ENCODE data around the gene MYD88. TPM values are rescaled to one million over a fixed set of nuclear protein-coding genes. Genes with fewer than 3 reads are reported as not detected.

The MYD88 gene
- total RNA-seq, 1 donor from 2014 or later: 99.7 TPM

DNA sequence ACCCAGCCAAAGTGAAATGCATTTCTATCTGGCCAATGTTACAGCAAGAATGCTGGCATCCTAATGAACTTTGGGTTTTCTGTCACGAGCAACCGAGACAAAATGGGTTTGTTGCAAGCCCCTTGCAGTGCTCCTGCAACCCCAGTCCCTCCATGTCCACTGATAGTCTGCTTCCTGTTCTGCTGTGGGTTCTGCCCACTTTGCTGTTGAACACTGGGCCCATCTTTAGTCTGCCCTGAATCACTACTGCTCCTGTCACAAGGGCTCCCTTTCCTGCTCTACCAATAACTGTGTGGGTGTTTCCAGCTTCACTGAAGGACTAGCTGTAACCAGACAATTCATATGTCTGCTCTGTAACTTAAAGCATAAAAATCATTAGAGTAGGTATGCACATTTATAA, 14.1 kb downstream of the MYD88 start:
- Histone ChIP-seq H3K4me1 (peaks cover 37% of the 10 kb centered on the region), H3K27me3 (ENCODE audit: low read depth) (no peaks in the 10 kb centered on the region), H3K4me3 (no peak overlapping the region), H3K9me3 (no peaks in the 10 kb centered on the region), H3K27ac (peak overlapping the region; percentile 32), H3K36me3 (no peaks in the 10 kb centered on the region)
- DNase-seq (no peak), ATAC-seq (peak; percentile 28 to 54)
- TF ChIP-seq, protein P1, sequence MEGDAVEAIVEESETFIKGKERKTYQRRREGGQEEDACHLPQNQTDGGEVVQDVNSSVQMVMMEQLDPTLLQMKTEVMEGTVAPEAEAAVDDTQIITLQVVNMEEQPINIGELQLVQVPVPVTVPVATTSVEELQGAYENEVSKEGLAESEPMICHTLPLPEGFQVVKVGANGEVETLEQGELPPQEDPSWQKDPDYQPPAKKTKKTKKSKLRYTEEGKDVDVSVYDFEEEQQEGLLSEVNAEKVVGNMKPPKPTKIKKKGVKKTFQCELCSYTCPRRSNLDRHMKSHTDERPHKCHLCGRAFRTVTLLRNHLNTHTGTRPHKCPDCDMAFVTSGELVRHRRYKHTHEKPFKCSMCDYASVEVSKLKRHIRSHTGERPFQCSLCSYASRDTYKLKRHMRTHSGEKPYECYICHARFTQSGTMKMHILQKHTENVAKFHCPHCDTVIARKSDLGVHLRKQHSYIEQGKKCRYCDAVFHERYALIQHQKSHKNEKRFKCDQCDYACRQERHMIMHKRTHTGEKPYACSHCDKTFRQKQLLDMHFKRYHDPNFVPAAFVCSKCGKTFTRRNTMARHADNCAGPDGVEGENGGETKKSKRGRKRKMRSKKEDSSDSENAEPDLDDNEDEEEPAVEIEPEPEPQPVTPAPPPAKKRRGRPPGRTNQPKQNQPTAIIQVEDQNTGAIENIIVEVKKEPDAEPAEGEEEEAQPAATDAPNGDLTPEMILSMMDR (IDR thresholded peaks at IDR 0.05): no peak
- intact Hi-C loops (cut with DNase I): no loop called here

DNA sequence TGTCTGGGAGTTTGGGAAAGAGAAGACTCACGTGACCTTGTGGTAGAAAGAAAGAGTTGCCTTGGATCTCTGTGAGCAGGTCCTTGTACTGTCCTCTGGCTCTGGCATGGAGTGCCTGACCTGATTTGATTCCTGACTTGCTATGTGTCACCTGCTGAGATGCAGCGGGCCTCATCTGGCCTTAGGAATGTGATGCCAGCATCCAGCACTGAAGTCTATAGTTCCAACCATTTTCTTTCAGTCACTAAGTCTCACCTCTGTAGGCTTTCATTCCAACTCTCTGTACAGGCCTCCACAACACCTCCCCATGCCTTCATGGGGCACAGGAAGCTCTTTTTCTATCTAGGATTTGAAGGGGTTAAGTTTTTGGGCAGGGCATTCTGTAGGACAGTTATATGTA, 14.8 kb downstream of the MYD88 start:
- peaks cover 37% of the 10 kb centered on the region for H3K4me1 ChIP-seq
- TF ChIP-seq, protein P1 (IDR thresholded peaks at IDR 0.05): no peak
- DNase-seq: no peak
- H3K9me3 ChIP-seq: no peaks in the 10 kb centered on the region
- H3K4me3 ChIP-seq: no peak overlapping the region
- H3K36me3 ChIP-seq: no peaks in the 10 kb centered on the region
- no peak for ATAC-seq
- H3K27ac ChIP-seq: peak overlapping the region; percentile 32
- no peaks in the 10 kb centered on the region for H3K27me3 ChIP-seq (ENCODE audit: low read depth)
- intact Hi-C loops (cut with DNase I): no loop called here

DNA sequence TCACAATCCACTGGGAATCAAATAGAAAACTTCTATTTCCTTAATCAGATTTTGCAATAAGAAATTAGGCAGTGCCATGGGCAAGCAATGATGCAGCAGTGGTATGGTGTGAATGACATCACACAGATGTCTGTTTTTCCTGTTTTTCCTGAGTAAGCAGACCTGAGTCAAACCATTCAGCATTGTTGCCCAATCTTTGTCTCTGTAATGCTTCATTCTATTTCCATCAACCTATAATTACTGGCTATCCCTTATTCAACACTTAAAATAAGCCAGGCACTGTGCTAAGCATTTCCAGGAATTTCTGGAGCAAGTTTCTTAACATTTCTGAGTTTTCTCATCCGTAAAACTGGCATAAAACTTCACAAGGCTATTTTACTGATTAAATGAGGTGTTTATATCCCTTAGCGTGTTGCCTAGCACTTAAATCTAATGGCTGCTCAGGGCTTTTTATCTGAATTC, 15.6 kb downstream of the MYD88 start:
- peak; percentile 67 to 70 for ATAC-seq
- H3K4me1 ChIP-seq: peaks cover 37% of the 10 kb centered on the region
- peak overlapping the region; percentile 32 for H3K27ac ChIP-seq
- no peak for DNase-seq
- intact Hi-C loops (cut with DNase I): no loop called here
- TF ChIP-seq, protein P1 (IDR thresholded peaks at IDR 0.05): no peak
- H3K4me3 ChIP-seq: no peak overlapping the region
- no peaks in the 10 kb centered on the region for H3K9me3 ChIP-seq
- H3K27me3 ChIP-seq (ENCODE audit: low read depth): no peaks in the 10 kb centered on the region
- H3K36me3 ChIP-seq: no peaks in the 10 kb centered on the region

DNA sequence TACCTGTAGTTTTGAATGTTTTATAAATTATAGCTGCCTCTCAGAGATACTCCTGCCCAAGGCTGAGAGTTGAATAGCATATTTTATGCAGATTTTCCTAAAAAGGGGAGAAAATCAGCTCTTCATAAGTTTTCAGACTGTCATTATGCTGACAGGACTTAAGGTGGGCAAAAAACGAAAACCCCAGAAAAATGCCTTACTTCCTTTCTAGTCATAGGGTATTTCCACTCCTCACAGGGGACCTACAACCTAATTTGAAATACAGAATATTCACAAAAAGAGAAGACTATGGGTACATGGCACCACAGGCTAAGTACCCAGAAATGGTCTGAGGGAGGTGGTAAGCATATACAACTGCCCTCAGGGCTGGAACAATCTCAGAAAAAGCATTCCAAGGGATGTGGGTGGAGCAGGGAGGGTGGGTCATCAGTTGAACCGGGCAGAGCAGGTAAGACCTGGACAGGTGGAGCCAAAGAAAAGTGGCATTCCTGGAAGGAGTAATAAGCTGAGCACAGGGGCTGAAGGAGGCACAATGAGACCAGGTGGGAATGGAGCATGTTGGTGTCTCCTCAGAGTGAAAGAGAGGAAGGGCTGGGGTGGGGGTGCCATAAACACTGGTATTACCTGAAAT, 16.3 kb downstream of the MYD88 start:
- H3K27me3 ChIP-seq (ENCODE audit: low read depth): no peaks in the 10 kb centered on the region
- no peak overlapping the region for H3K4me3 ChIP-seq
- TF ChIP-seq, protein P1 (IDR thresholded peaks at IDR 0.05): no peak
- H3K9me3 ChIP-seq: no peaks in the 10 kb centered on the region
- no peaks in the 10 kb centered on the region for H3K36me3 ChIP-seq
- intact Hi-C loops (cut with DNase I): no loop called here
- DNase-seq: no peak
- H3K27ac ChIP-seq: peak overlapping the region; percentile 18
- peaks cover 31% of the 10 kb centered on the region for H3K4me1 ChIP-seq
- ATAC-seq: peak; percentile 50 to 62

DNA sequence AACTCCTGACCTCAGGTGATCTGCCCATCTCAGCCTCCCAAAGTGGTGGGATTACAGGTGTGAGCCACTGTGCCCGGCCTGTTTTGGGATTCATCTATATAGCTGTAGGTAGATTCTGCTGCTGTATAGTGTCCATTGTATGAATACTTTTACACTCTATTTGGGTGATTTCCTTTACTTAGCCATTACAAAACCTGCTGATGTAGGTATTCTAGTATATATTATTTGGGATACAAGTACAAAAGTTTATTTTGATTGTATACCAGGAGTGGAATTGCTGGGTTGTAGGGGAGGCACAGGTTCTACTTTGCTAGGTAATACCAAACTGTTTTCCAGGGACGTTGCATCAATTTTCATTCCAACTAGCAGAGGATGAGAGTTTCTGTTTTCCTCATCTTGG, 17.4 kb downstream of the MYD88 start:
- Histone ChIP-seq H3K27ac (no peak overlapping the region), H3K4me3 (no peak overlapping the region), H3K4me1 (peaks cover 23% of the 10 kb centered on the region), H3K27me3 (ENCODE audit: low read depth) (no peaks in the 10 kb centered on the region), H3K9me3 (no peaks in the 10 kb centered on the region), H3K36me3 (no peaks in the 10 kb centered on the region)
- TF ChIP-seq, protein P1 (IDR thresholded peaks at IDR 0.05): no peak
- ATAC-seq (no peak), DNase-seq (no peak)
- intact Hi-C loops (cut with DNase I): no loop called here

Data from lower lobe of right lung (tissue), 2 donors.